Stimulated activated naive CD8-positive, alpha-beta T cell treated with anti-CD3 and anti-CD28 coated beads, Interleukin-15, amount 100 ng/mL, for 72 hours (primary cell): Measurements from ENCODE around the gene CCDC91.
A peak's percentile ranks its signal among the peaks of the same experiment; 100 is the strongest.

ENCODE experiments used
- ATAC-seq: fragments of 150-1000 bp; cut with Tn5 transposase; 2 replicates; pipeline ENCODE4 v1.10.0; 2021; ENCODE audit warnings: mild to moderate bottlenecking, moderate library complexity
- DNase-seq, 2 donors: peaks; one replicate each; pipeline ENCODE4 v3.0.0; 2021 to 2022
- H3K27ac Mint-ChIP-seq, 2 donors: one replicate each; pipeline ENCODE4 v1.8.0; 2022; ENCODE audit warnings: mild to moderate bottlenecking in 2 of 2, mixed read lengths in 2 of 2, moderate library complexity in 2 of 2
- H3K27me3 Mint-ChIP-seq: one replicate; pipeline ENCODE4 v1.8.0; 2022; ENCODE audit warnings: mixed read lengths
- H3K4me1 Mint-ChIP-seq: one replicate; pipeline ENCODE4 v1.8.0; 2022; ENCODE audit warnings: mild to moderate bottlenecking, mixed read lengths
- H3K4me3 Mint-ChIP-seq, 2 donors: one replicate each; pipeline ENCODE4 v1.8.0; 2022; ENCODE audit warnings: mild to moderate bottlenecking in 2 of 2, mixed read lengths in 2 of 2, moderate library complexity in 1 of 2
- H3K9me3 Mint-ChIP-seq, 2 donors: one replicate each; pipeline ENCODE4 v1.8.0; 2022; ENCODE audit warnings: mixed read lengths in 2 of 2

The CCDC91 gene

GRCh38 chr12:28190321-28191050 is at the start of gene CCDC91:
Gene CCDC91 (plus strand): TSS chr12:28190456. CDS start chr12:28257216, 66,760 bp downstream.
- Mint-ChIP-seq H3K27ac (peak within 1 kb of the TSS; percentile 100), H3K4me3 (peak within 1 kb of the TSS; percentile 97 to 99), H3K9me3 (peaks cover 25 to 31% of the 10 kb centered on the region in 2 donors)

GRCh38 chr12:28144059-28144458 is 46.2 kb upstream of the CCDC91 start:
- H3K27me3 Mint-ChIP-seq: no peaks in the 10 kb centered on the region

More at GRCh38 chr12:28190321-28191050, at the start of gene CCDC91:
- DNase-seq (peak; percentile 87 to 90), ATAC-seq (peak; percentile 92)
- Mint-ChIP-seq H3K4me1 (peaks cover 75% of the 10 kb centered on the region), H3K27me3 (no peaks in the 10 kb centered on the region)

GRCh38 chr12:28144532-28144931 is 45.7 kb upstream of the CCDC91 start:
- ATAC-seq: no peak
- Mint-ChIP-seq H3K27me3 (no peaks in the 10 kb centered on the region), H3K4me1 (no peaks in the 10 kb centered on the region), H3K27ac (no peak overlapping the region), H3K9me3 (no peaks in the 10 kb centered on the region), H3K4me3 (no peak overlapping the region)
- no peak for DNase-seq

More at GRCh38 chr12:28144059-28144458, 46.2 kb upstream of the CCDC91 start:
- Mint-ChIP-seq H3K4me3 (no peak overlapping the region), H3K4me1 (no peaks in the 10 kb centered on the region), H3K9me3 (no peaks in the 10 kb centered on the region), H3K27ac (no peak overlapping the region)
- DNase-seq: no peak
- no peak for ATAC-seq

- ATAC-seq (no peak), DNase-seq (no peak)
- H3K27ac Mint-ChIP-seq: no peak overlapping the region
- H3K27me3 Mint-ChIP-seq: no peaks in the 10 kb centered on the region
- no peak overlapping the region for H3K4me3 Mint-ChIP-seq
- H3K9me3 Mint-ChIP-seq: peaks cover under 1 to 2% of the 10 kb centered on the region in 2 donors
- H3K4me1 Mint-ChIP-seq: no peaks in the 10 kb centered on the region
Measured at GRCh38 chr12:28145216-28145615, 45.0 kb upstream of the CCDC91 start.

GRCh38 chr12:28149279-28149678 is 41.0 kb upstream of the CCDC91 start:
- no peak for DNase-seq
- no peak overlapping the region for H3K4me3 Mint-ChIP-seq
- H3K9me3 Mint-ChIP-seq: peaks cover 12 to 16% of the 10 kb centered on the region in 2 donors
- no peak for ATAC-seq
- H3K27me3 Mint-ChIP-seq: peaks cover 10% of the 10 kb centered on the region
- no peak overlapping the region for H3K27ac Mint-ChIP-seq
- H3K4me1 Mint-ChIP-seq: no peaks in the 10 kb centered on the region

GRCh38 chr12:28156362-28156761 is 33.9 kb upstream of the CCDC91 start:
- Mint-ChIP-seq H3K27me3 (no peaks in the 10 kb centered on the region), H3K4me1 (no peaks in the 10 kb centered on the region), H3K9me3 (peaks cover 5 to 6% of the 10 kb centered on the region in 2 donors), H3K4me3 (no peak overlapping the region), H3K27ac (no peak overlapping the region)
- DNase-seq (no peak), ATAC-seq (no peak)

- DNase-seq (no peak), ATAC-seq (no peak)
- Mint-ChIP-seq H3K27ac (no peak overlapping the region), H3K4me3 (no peak overlapping the region), H3K27me3 (no peaks in the 10 kb centered on the region), H3K4me1 (no peaks in the 10 kb centered on the region), H3K9me3 (peaks cover 5 to 6% of the 10 kb centered on the region in 2 donors)
Measured at GRCh38 chr12:28156804-28157203, 33.5 kb upstream of the CCDC91 start.

- no peak for DNase-seq
- Mint-ChIP-seq H3K9me3 (peaks cover 0 to 5% of the 10 kb centered on the region in 2 donors), H3K4me3 (no peak overlapping the region), H3K27ac (no peak overlapping the region), H3K4me1 (no peaks in the 10 kb centered on the region), H3K27me3 (no peaks in the 10 kb centered on the region)
- no peak for ATAC-seq
Measured at GRCh38 chr12:28158353-28158752, 31.9 kb upstream of the CCDC91 start.

- Mint-ChIP-seq H3K9me3 (no peaks in the 10 kb centered on the region), H3K27me3 (no peaks in the 10 kb centered on the region), H3K4me3 (no peak overlapping the region), H3K27ac (no peak overlapping the region), H3K4me1 (no peaks in the 10 kb centered on the region)
- ATAC-seq: no peak
- no peak for DNase-seq
Measured at GRCh38 chr12:28159688-28160087, 30.6 kb upstream of the CCDC91 start.

GRCh38 chr12:28161697-28162096 is 28.6 kb upstream of the CCDC91 start:
- DNase-seq: no peak
- H3K4me3 Mint-ChIP-seq: no peak overlapping the region
- H3K27ac Mint-ChIP-seq: no peak overlapping the region
- H3K4me1 Mint-ChIP-seq: no peaks in the 10 kb centered on the region
- no peak for ATAC-seq
- H3K27me3 Mint-ChIP-seq: no peaks in the 10 kb centered on the region
- H3K9me3 Mint-ChIP-seq: no peaks in the 10 kb centered on the region

GRCh38 chr12:28162697-28163096 is 27.6 kb upstream of the CCDC91 start:
- H3K4me1 Mint-ChIP-seq: no peaks in the 10 kb centered on the region
- H3K27me3 Mint-ChIP-seq: no peaks in the 10 kb centered on the region
- DNase-seq (no peak), ATAC-seq (no peak)
- H3K9me3 Mint-ChIP-seq: no peaks in the 10 kb centered on the region
- no peak overlapping the region for H3K27ac Mint-ChIP-seq
- no peak overlapping the region for H3K4me3 Mint-ChIP-seq

GRCh38 chr12:28164644-28165275 is 25.5 kb upstream of the CCDC91 start:
- Mint-ChIP-seq H3K27me3 (no peaks in the 10 kb centered on the region), H3K27ac (no peak overlapping the region), H3K4me1 (no peaks in the 10 kb centered on the region), H3K4me3 (no peak overlapping the region), H3K9me3 (no peaks in the 10 kb centered on the region)
- no peak for DNase-seq
- no peak for ATAC-seq

- Mint-ChIP-seq H3K4me3 (no peak overlapping the region), H3K27me3 (no peaks in the 10 kb centered on the region), H3K9me3 (peaks cover 3 to 5% of the 10 kb centered on the region in 2 donors), H3K27ac (no peak overlapping the region), H3K4me1 (peaks cover 8% of the 10 kb centered on the region)
- DNase-seq (no peak), ATAC-seq (no peak)
Measured at GRCh38 chr12:28167981-28168485, 22.2 kb upstream of the CCDC91 start.

- Mint-ChIP-seq H3K4me1 (peaks cover 8% of the 10 kb centered on the region), H3K27me3 (no peaks in the 10 kb centered on the region), H3K9me3 (peaks cover 4 to 7% of the 10 kb centered on the region in 2 donors), H3K4me3 (no peak overlapping the region), H3K27ac (no peak overlapping the region)
- DNase-seq: no peak
- ATAC-seq: no peak
Measured at GRCh38 chr12:28171356-28172060, 18.7 kb upstream of the CCDC91 start.

- no peak for ATAC-seq
- Mint-ChIP-seq H3K4me3 (no peak overlapping the region), H3K4me1 (peaks cover 8% of the 10 kb centered on the region), H3K9me3 (peaks cover 7 to 8% of the 10 kb centered on the region in 2 donors), H3K27me3 (no peaks in the 10 kb centered on the region), H3K27ac (no peak overlapping the region)
- DNase-seq: no peak
Measured at GRCh38 chr12:28172434-28173030, 17.7 kb upstream of the CCDC91 start.
